GM04504 (cell line): ENCODE measurements around the gene ENO4.

ENCODE experiments used
- DNase-seq: peaks from one replicate; pipeline ENCODE4 v3.0.0-alpha.2; 2012; ENCODE audit warnings: low read depth

Gene ENO4

GRCh38 chr10:116831086-116831485 lies 18.2 kb upstream of the ENO4 start:
- DNase-seq = no peak

GRCh38 chr10:116831790-116832189 lies 17.5 kb upstream of the ENO4 start:
- no peak for DNase-seq

- DNase-seq = no peak
These were observed 15.0 kb upstream of the ENO4 start for GRCh38 chr10:116833986-116834985.

GRCh38 chr10:116835658-116836057 lies 13.6 kb upstream of the ENO4 start:
- no peak for DNase-seq

- no peak for DNase-seq
These were observed 13.2 kb upstream of the ENO4 start for GRCh38 chr10:116836083-116836482.

GRCh38 chr10:116836902-116837523 lies 12.3 kb upstream of the ENO4 start:
- DNase-seq = no peak

- DNase-seq = no peak
These were observed 11.1 kb upstream of the ENO4 start for GRCh38 chr10:116838143-116838725.

GRCh38 chr10:116840389-116841075 lies 8.8 kb upstream of the ENO4 start:
- no peak for DNase-seq

GRCh38 chr10:116845823-116846222 lies 3.5 kb upstream of the ENO4 start:
- DNase-seq = no peak

- DNase-seq = no peak
These were observed 1.0 kb upstream of the ENO4 start for GRCh38 chr10:116848032-116848943.

- DNase-seq = no peak
These were observed 403 bp upstream of the ENO4 start for GRCh38 chr10:116848944-116849247.

GRCh38 chr10:116850058-116850611 lies 836 bp downstream of the ENO4 start:
- no peak for DNase-seq

- DNase-seq = no peak
These were observed 2.9 kb downstream of the ENO4 start for GRCh38 chr10:116852246-116852645.

- DNase-seq = no peak
These were observed 4.0 kb downstream of the ENO4 start for GRCh38 chr10:116853287-116853686.

GRCh38 chr10:116853701-116854100 lies 4.4 kb downstream of the ENO4 start:
- DNase-seq = no peak

GRCh38 chr10:116857156-116857555 lies 7.9 kb downstream of the ENO4 start:
- DNase-seq = no peak

GRCh38 chr10:116861796-116862195 lies 12.5 kb downstream of the ENO4 start:
- DNase-seq = no peak

- DNase-seq = no peak
These were observed 15.1 kb downstream of the ENO4 start for GRCh38 chr10:116864436-116864835.

- DNase-seq = no peak
These were observed 16.8 kb downstream of the ENO4 start for GRCh38 chr10:116866066-116866465.

- no peak for DNase-seq
These were observed 17.8 kb downstream of the ENO4 start for GRCh38 chr10:116866987-116867595.

- no peak for DNase-seq
These were observed 18.9 kb downstream of the ENO4 start for GRCh38 chr10:116868198-116868676.
